ENCODE data around the gene PKP3.
A peak's percentile ranks its signal among the peaks of the same experiment; 100 is the strongest.

Gene PKP3

DNA sequence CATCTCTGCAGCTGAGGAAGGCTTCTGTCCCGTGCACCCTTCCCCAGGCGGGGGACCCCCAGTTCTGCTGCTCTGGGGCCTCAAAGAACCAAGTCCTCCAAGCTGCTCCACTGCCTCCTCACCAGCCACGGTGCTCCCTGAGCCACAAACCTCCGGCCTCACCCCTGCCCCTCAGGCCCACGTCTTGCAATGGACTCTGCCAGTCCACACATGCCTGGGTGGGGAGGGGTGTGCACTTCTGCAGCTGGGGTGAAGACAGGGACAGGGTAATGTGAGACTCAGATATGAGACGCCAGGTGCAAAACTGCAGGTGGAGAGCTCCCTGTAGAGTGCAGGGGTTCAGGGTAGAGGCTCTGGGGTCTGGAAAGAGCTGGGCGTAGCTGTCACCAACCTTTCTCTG, 52.9 kb downstream of the PKP3 start:
- no peak for DNase-seq (ENCODE audit: low read depth in 2 of 2)

DNA sequence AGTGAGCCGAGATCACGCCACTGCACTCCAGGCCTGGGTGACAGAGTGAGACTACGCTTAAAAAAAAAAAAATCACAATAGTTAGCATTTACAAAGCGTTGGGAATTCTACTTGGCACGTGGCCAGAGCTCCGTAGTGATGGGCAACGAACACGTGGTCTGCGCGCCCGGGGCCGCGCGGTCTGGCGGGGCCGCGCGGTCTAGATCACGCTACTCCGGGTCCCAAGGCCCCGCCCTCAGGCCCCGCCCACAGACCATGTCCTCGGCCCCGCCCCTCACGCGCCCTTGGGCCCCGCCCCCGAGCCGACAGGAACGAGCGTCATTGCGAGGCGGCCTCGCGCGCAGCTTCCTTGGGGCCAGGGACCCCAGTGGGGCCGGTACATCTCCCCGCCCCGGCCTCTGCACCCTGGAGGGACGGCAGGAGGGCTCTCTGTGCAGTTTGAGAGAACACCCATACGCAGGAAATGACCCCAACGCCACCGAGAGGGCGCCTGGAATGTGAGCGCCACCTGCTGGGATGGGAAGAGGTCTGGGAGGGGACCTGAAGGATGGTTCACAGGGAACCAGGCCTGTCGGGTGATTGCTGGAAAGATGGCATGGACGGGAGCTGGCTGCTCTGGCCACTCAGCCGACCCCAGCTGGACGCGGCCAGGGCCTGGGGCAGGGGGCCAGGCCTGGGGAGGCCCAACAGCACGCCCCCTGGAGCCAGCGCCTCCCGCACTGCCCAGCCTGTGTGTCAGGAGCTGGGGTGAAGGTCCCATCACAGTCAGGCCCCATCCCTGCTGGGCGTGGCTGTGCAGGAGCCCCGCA, 54.1 kb downstream of the PKP3 start:
- DNase-seq (ENCODE audit: low read depth in 2 of 2): peak; percentile 86 to 90

DNA sequence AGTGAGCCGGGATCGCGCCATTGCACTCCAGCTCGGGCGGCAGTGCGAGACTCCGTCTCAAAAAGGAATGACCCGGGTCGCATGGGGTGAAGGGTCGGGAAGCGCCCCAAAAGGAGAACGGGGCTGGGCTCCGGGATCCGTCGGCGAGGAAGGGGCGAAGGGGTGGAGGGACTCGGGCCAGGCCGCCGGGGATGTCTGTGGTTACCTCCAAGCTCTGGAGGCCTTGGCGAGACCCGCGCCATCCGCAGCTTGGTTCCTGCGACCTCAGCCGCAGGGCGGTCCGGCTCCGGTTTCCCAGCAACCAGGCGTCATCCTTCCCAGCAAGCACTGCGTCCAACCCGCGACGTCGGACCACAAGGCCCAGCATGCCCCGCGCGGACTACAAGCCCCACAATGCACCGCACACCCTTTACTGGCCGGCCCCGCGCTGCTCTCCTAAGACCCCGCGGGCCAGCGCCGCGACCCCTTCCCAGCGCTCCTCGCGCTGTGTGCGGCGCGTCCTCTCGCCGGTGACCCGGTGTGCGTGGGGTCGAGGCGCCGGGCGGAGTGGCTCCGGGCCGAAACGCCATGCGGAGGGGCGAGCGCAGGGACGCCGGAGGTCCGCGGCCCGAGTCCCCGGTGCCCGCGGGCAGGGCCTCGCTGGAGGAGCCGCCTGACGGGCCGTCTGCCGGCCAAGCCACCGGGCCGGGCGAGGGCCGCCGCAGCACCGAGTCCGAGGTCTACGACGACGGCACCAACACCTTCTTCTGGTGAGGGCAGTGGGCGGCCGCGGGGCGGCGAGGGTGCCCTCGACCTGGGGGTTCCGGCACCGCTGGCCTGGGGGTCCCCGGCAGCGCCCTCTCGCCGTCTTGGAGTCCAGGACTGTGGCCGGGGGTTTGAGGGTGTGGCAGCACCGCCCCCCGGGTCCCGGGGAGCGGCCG, 56.1 kb downstream of the PKP3 start, which contains the start of gene PTDSS2:
TSS of gene PTDSS2 (plus strand) at position 391 of the 920 bp plus-strand sequence. CDS start at position 568, 177 bp downstream.
- DNase-seq (ENCODE audit: low read depth in 2 of 2): peak; percentile 91 to 92

DNA sequence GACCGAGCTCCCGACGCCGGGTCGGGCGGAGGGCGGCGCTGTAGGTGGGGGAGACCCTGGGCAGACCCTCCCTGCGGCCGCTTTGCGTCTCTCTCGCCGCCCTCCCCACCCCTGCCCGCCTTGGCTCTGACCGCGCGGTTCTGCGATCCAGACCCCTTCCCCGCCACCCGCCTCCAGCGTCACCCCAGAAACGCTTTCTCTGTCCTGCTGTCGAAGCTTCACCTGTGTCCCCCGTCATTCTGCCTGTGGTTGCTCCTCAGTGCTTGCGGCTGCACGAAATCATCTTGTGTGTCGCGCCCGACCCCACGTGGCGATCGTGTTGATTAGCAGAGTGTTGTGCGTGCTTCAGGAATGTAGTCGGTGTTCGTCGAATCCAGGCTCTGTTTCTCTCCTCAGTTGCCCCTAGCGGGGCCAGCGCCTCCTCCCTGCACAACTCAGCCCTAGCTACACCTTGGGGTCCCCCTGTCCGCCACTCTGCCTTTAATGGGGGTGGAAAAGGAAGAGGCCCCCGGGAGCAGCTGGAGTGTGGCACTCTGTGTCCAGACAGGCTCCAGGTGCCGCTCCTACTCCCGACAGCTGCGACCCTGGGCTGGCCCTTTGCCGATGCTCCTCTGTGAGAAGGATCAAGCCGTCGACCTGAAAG, 56.9 kb downstream of the PKP3 start:
- peak; percentile 66 to 72 for DNase-seq (ENCODE audit: low read depth in 2 of 2)

DNA sequence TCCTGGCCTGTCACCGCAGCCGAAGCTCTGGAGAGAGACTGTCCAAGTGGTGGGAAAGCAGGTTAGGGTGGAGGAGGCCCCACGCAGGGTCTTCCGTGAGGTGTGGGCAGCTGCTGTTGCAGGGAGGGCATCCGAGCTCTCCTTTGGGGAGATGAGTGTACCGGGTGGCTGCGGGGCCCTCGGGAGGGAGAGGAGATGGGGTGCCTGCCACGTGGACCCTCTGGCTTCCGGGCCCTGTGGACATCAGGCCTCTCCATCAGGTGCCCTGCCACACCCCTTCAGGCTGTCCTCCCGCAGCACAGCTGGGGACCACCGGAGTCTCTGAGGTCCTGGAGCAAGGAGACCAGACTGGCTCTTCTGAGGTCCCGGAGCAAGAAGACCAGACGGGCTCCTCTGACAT, 57.7 kb downstream of the PKP3 start:
- no peak for DNase-seq (ENCODE audit: low read depth in 2 of 2)

DNA sequence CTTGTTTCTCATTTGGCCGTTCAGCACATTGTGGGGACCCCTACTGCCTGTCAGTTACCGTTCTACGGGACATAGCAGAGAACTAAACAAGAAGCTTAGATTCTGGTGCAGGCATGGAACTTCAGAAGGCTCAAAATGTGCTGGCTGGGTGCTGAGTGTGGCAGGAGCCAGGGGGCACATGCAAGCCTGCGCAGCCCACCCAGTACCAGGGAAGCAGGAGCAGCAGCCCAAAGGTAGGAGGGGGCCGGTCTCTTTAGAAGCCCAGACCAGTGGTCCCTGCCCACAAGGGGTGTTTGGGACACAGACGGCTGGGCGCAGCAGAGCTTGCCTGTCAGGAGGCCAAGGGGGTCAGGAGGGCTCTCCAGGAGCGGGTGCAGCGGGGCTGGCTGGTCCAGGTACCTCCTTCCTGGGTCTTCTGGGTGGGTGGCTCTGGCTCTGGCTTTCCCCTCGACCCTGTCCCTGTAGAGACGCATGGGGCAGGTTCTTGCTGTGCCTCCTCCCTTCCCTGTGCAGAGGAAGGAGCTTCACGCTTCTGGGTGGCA, 58.3 kb downstream of the PKP3 start:
- DNase-seq (ENCODE audit: low read depth in 2 of 2): no peak

DNA sequence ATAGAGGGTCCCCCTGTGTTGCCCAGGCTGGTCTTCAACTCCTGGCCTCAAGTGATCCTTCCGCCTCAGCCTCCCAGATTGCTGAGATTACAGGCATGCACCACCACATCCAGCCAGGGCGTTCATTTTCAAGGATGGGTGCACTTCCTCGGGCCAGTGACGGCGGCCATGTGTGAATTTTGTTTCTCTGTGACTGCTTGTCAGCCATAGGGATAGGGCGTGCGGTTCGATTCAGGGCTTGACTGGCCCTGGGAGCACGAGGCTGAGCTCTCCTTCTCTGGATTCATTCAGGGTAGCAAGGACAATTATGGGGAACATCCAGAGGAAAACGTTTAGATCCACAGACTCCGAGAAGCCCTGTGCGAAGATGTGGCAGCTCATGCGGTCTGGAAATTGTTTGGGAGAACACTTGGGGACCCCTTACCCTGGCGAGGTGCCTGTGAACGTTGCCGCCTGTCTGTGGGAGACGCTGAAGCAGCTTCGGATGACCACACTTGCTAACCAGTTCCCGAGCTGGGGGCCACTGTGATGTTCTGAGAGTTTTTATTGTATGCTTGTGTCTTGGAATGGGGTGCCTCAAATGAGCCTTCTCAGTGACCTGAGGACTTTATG, 59.0 kb downstream of the PKP3 start:
- no peak for DNase-seq (ENCODE audit: low read depth in 2 of 2)

DNA sequence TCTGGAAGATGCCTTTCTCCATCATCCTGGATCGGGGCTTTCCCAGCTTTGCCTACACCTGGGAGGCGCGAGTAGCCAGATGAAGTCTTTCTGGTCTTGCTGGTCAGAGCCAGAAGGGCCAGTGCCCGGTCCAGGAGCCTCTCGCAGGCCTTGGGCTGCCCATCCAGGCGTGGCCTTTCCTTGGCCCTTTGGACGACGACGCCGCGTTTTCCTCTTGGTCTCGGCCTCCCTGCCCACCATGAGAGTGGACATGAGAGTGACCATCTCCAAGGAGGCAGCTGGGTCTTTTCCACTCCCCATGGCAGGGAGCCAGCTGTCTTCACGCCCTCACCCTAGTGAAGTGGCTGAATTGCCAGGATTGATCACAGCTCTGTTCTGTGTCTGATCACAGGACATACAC, 59.6 kb downstream of the PKP3 start:
- DNase-seq (ENCODE audit: low read depth in 2 of 2): no peak

DNA sequence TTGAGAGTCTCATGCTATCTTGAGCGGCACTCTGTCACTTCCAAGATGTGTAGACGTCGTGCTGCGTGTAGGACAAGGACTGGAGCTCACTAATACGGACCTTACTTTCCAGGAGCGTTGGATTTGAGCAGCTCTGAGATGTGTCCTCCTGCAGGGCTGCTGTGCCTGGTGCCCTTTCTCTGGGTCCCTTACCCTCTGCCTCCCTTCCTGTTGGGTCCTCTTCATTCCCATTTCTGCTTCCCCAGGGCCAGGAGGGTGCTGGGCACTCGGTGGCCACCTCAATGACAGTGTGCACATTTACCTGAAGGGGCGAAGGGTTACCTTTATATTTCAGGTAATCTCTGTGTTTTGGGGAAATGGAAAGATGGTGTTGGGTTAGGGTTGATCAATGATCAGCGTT, 60.0 kb downstream of the PKP3 start:
- no peak for DNase-seq (ENCODE audit: low read depth in 2 of 2)
